ENCODE results near the gene RIT2.

- TF ChIP-seq EZH2 (IDR thresholded peaks at IDR 0.05; ENCODE audit: low read depth) (no peak), CTCF (conservative IDR thresholded peaks at IDR 0.05) (no peak)
These were observed 373.0 kb downstream of the RIT2 start for GRCh38 chr18:42742474-42742873.
